Stimulated activated CD4-positive, alpha-beta T cell treated with anti-CD3 and anti-CD28 coated beads, Interleukin-1b, Interleukin-23, amount 100 ng/mL, for 1 hour (primary cell): ENCODE data around the gene SLCO2A1.

Experiments
- DNase-seq, 2 donors: peaks; one replicate each; pipeline ENCODE4 v3.0.0-alpha.2; 2020; ENCODE audit warnings: low read depth in 2 of 2

SLCO2A1 gene

GRCh38 chr3:133980550-133980949, 49.2 kb downstream of the SLCO2A1 start:
- DNase-seq, result no peak

GRCh38 chr3:133980035-133980434, 49.7 kb downstream of the SLCO2A1 start:
- no peak for DNase-seq

- DNase-seq, result no peak
These were observed 50.2 kb downstream of the SLCO2A1 start for GRCh38 chr3:133979553-133979952.

- no peak for DNase-seq
These were observed 52.2 kb downstream of the SLCO2A1 start for GRCh38 chr3:133977568-133977967.

GRCh38 chr3:133973249-133973980, 56.3 kb downstream of the SLCO2A1 start:
- no peak for DNase-seq

GRCh38 chr3:133972156-133972555, 57.6 kb downstream of the SLCO2A1 start:
- DNase-seq, result no peak

- no peak for DNase-seq
These were observed 58.8 kb downstream of the SLCO2A1 start for GRCh38 chr3:133970916-133971315.

- no peak for DNase-seq
These were observed 59.4 kb downstream of the SLCO2A1 start for GRCh38 chr3:133970339-133970738.

GRCh38 chr3:133967992-133968892, 61.5 kb downstream of the SLCO2A1 start:
- no peak for DNase-seq

- no peak for DNase-seq
These were observed 62.8 kb downstream of the SLCO2A1 start for GRCh38 chr3:133966954-133967353.

- no peak for DNase-seq
These were observed 63.8 kb downstream of the SLCO2A1 start for GRCh38 chr3:133965906-133966305.

- no peak for DNase-seq
These were observed 64.6 kb downstream of the SLCO2A1 start for GRCh38 chr3:133965013-133965570.

- DNase-seq, result no peak
These were observed 65.2 kb downstream of the SLCO2A1 start for GRCh38 chr3:133964547-133964946.

GRCh38 chr3:133963657-133964396, 65.9 kb downstream of the SLCO2A1 start:
- no peak for DNase-seq

GRCh38 chr3:133962849-133963248, 66.9 kb downstream of the SLCO2A1 start:
- DNase-seq, result no peak

- DNase-seq, result no peak
These were observed 71.5 kb downstream of the SLCO2A1 start for GRCh38 chr3:133958071-133958805.

GRCh38 chr3:133956982-133957381, 72.7 kb downstream of the SLCO2A1 start:
- DNase-seq, result no peak

GRCh38 chr3:133956353-133956752, 73.4 kb downstream of the SLCO2A1 start:
- no peak for DNase-seq

- DNase-seq, result no peak
These were observed 73.8 kb downstream of the SLCO2A1 start for GRCh38 chr3:133955892-133956291.

GRCh38 chr3:133954717-133955360, 74.9 kb downstream of the SLCO2A1 start:
- no peak for DNase-seq

GRCh38 chr3:133953297-133953696, 76.4 kb downstream of the SLCO2A1 start:
- DNase-seq, result no peak
